ENCODE measurements around the gene INPP5D. TPM values are rescaled to one million over a fixed set of nuclear protein-coding genes. Genes with fewer than 3 reads are reported as not detected.

The INPP5D gene
- total and polyA plus RNA-seq, 4 experiments from 2014 or later, result 29.6 to 127 (median 121) TPM

DNA sequence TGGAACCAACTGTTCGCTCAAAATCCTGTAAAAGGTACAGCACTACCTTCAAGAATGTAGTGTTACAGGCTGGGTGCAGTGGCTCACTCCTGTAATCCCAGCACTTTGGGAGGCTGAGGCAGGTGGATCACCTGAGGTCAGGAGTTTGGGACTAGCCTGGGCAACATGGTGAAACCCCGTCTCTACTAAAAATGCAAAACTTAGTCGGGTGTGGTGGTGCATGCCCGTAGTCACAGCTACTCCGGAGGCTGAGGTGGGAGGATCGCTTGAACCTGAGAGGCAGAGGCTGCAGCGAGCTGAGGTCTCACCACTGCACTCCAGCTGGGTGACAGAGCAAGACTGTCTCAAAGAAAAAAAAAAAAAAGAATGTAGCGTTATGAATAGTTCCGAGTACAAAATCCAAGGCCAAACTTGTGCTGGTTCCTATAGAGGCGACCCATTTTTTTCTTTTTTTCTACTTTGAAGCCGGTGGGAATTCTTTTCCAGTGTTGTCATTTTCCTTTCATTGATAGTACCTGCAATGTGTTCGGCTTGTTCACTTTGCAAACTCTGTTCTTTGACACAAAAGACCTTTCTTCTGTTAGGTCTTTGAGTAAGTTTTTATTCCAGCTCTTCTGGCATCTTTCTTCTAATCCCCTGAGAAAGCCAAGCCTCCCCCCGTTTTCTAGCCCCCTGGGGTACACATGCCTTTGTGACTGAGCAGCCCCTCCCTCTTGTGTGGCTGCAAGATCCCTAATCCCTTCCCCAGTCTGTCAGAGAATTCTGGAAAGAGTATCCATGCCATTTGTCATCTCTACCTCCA is 25.1 kb downstream of the INPP5D start:
- peaks cover 13% of the 10 kb centered on the region for H3K36me3 ChIP-seq (ENCODE audit: insufficient read depth, low read length)
- intact Hi-C loops (cut with micrococcal nuclease), result no loop called here
- Mint-ChIP-seq H3K4me1 (peaks cover 69 to 95% (median 82%) of the 10 kb centered on the region in 4 donors), H3K27me3 (peaks cover 0 to under 1% of the 10 kb centered on the region in 2 donors), H3K27ac (peak overlapping the region in 6 of 7 donors; percentile 94 to 98 (median 97)), H3K36me3 (peaks cover 36 to 73% of the 10 kb centered on the region in 2 donors), H3K4me3 (peak overlapping the region in 7 of 8 donors; percentile 80 to 95 (median 85)), H3K9me3 (peaks cover 0 to 3% (median 0%) of the 10 kb centered on the region in 8 donors)
- no peaks in the 10 kb centered on the region for H3K9me3 ChIP-seq (ENCODE audit: control insufficient read depth in 1 of 2, low read length in 2 of 2)
- H3K4me1 ChIP-seq (ENCODE audit: insufficient read depth, low read length), result peaks cover 84% of the 10 kb centered on the region
- POLR2A ChIA-PET (ENCODE audit: partially characterized antibody), result interaction anchor here (1.0 to 16.7 kb wide), 6 partner anchors 8 to 21 kb away, joined by 3 to 426 read pairs (median 16); partner anchors contain the start of gene INPP5D
- CTCF ChIA-PET (ENCODE audit: partially characterized antibody), result interaction anchor here (5.2 to 5.3 kb wide), 2 partner anchors 24 to 31 kb away, joined by 39 to 40 read pairs; partner anchors contain the start of gene INPP5D
- H3K27me3 ChIP-seq (ENCODE audit: insufficient read depth, low read length), result no peaks in the 10 kb centered on the region
- no peak for DNase-seq
- H3K27ac ChIP-seq (ENCODE audit: low read depth, low read length), result peak overlapping the region; percentile 67
- H3K4me3 ChIP-seq (ENCODE audit: low read length in 2 of 2), result no peak overlapping the region

DNA sequence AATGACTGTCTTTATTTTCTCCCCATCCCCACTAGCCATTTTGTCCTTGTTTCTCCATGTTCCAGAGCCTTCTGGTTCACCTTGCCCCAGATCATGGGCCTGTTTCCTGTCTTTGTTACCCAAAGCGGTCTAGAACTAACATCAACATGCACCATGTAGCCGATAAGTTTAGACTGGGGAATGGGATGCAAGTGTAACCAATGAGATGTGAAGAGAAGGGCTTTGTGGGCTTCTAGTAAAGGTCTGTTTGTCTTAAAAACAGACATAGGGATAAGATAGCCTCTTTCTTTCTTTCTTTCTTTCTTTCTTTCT is 25.7 kb downstream of the INPP5D start:
- DNase-seq, result no peak
- Mint-ChIP-seq H3K27ac (peak overlapping the region in 6 of 7 donors; percentile 94 to 98 (median 97)), H3K4me1 (peaks cover 66 to 94% (median 79%) of the 10 kb centered on the region in 4 donors), H3K27me3 (no peaks in the 10 kb centered on the region), H3K4me3 (peak overlapping the region; percentile 17 to 95 (median 73)), H3K36me3 (peaks cover 36 to 71% of the 10 kb centered on the region in 2 donors), H3K9me3 (peaks cover 0 to 3% (median 0%) of the 10 kb centered on the region in 8 donors)
- Histone ChIP-seq H3K4me3 (ENCODE audit: low read length in 2 of 2) (no peak overlapping the region), H3K27me3 (ENCODE audit: insufficient read depth, low read length) (no peaks in the 10 kb centered on the region), H3K36me3 (ENCODE audit: insufficient read depth, low read length) (peaks cover 13% of the 10 kb centered on the region), H3K27ac (ENCODE audit: low read depth, low read length) (peak overlapping the region; percentile 67), H3K4me1 (ENCODE audit: insufficient read depth, low read length) (peaks cover 79% of the 10 kb centered on the region), H3K9me3 (ENCODE audit: control insufficient read depth in 1 of 2, low read length in 2 of 2) (no peaks in the 10 kb centered on the region)
- ChIA-PET CTCF (ENCODE audit: partially characterized antibody) (interaction anchor here (1.3 to 1.5 kb wide), 2 partner anchors 25 to 31 kb away, joined by 5 to 7 read pairs; partner anchors contain the start of gene INPP5D), POLR2A (ENCODE audit: partially characterized antibody) (interaction anchor here (2.9 to 16.7 kb wide), 2 partner anchors 14 to 22 kb away, joined by 14 to 426 read pairs; partner anchors contain the start of gene INPP5D)
- intact Hi-C loops (cut with micrococcal nuclease), result no loop called here

DNA sequence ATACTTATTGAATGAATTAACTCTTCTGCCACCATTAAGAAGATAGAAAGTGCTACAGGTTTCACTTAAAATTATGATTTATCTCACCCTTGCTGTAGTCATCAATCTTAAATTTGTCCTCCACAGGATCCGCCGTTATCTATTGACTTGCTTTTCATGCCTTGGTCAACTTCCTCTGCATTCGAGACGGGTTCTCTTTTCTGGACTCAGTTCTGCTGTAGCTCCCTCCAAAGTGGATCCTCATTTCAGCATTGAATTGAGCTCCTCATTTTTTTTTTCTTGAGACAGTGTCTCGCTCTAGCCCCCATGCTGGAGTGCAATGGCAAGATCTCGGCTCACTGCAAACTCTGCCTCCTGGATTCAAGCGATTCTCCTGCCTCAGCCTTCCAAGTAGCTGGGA is 27.6 kb downstream of the INPP5D start:
- H3K4me1 Mint-ChIP-seq, result peaks cover 60 to 94% (median 76%) of the 10 kb centered on the region in 4 donors
- H3K27ac Mint-ChIP-seq, result peak overlapping the region in 6 of 7 donors; percentile 35 to 88 (median 66)
- Histone ChIP-seq H3K27me3 (ENCODE audit: insufficient read depth, low read length) (no peaks in the 10 kb centered on the region), H3K9me3 (ENCODE audit: control insufficient read depth in 1 of 2, low read length in 2 of 2) (no peaks in the 10 kb centered on the region), H3K36me3 (ENCODE audit: insufficient read depth, low read length) (peaks cover 24% of the 10 kb centered on the region), H3K4me1 (ENCODE audit: insufficient read depth, low read length) (peaks cover 75% of the 10 kb centered on the region), H3K4me3 (ENCODE audit: low read length in 2 of 2) (no peak overlapping the region), H3K27ac (ENCODE audit: low read depth, low read length) (no peak overlapping the region)
- intact Hi-C loops (cut with micrococcal nuclease), result no loop called here
- H3K9me3 Mint-ChIP-seq, result peaks cover 0 to 3% (median 0%) of the 10 kb centered on the region in 8 donors
- H3K36me3 Mint-ChIP-seq, result peaks cover 45 to 74% of the 10 kb centered on the region in 2 donors
- H3K4me3 Mint-ChIP-seq, result peak overlapping the region in 5 of 8 donors; percentile 12 to 47 (median 40)
- no peaks in the 10 kb centered on the region for H3K27me3 Mint-ChIP-seq
- POLR2A ChIA-PET (ENCODE audit: partially characterized antibody), result interaction anchor here (1.6 to 16.7 kb wide), 4 partner anchors 11 to 181 kb away, joined by 3 to 426 read pairs (median 16); partner anchors contain the start of gene INPP5D
- CTCF ChIA-PET (ENCODE audit: partially characterized antibody), result interaction anchor here (0.9 kb wide), 1 partner anchor 167 kb away, joined by 3 read pairs; no protein-coding TSS in a partner anchor
- DNase-seq, result no peak

DNA sequence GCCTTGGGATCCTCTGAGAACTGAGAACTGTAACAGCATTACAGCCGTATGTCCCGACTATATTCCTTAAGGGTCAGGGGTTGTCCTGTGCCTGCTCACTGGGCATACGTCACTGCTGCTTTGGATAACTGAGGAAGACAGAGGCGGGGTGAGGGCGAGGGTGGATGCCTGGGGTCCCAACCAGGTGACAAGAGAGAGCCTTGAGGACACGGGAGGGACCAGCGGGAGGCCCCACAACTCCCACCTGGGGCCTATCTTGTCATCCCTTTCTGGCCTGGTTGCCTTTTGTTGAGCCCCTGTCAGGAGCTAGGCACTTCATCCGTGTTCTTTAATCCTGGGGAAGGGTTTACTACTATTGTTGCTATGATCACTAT is 28.8 kb downstream of the INPP5D start:
- H3K27ac ChIP-seq (ENCODE audit: low read depth, low read length), result no peak overlapping the region

DNA sequence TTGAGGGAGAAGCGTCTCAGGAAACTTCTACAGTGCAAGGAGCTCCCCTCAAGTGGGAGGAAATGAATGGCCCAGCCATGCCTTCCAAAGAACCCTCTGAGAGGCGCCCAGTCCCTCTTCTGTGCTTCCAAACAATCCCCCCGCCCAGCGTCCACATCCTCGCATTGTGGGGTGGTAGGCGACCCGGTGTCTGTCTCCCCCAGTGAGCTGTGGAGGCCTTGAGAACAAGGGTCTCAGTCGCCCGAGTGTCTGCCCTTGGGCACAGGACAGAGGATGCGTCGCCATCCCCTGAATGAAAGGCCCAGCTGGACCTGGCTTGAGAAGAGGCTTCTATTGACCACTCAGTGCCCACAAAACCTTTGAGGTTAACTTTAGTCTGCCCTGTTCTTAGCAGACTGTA is 29.7 kb downstream of the INPP5D start:
- Mint-ChIP-seq H3K4me3 (no peak overlapping the region), H3K27ac (peak overlapping the region in 5 of 7 donors; percentile 16 to 82 (median 42)), H3K27me3 (no peaks in the 10 kb centered on the region), H3K4me1 (peaks cover 51 to 94% (median 70%) of the 10 kb centered on the region in 4 donors), H3K9me3 (no peaks in the 10 kb centered on the region), H3K36me3 (peaks cover 43 to 73% of the 10 kb centered on the region in 2 donors)
- Histone ChIP-seq H3K27me3 (ENCODE audit: insufficient read depth, low read length) (no peaks in the 10 kb centered on the region), H3K4me1 (ENCODE audit: insufficient read depth, low read length) (peaks cover 72% of the 10 kb centered on the region), H3K27ac (ENCODE audit: low read depth, low read length) (no peak overlapping the region), H3K36me3 (ENCODE audit: insufficient read depth, low read length) (peaks cover 24% of the 10 kb centered on the region), H3K9me3 (ENCODE audit: control insufficient read depth in 1 of 2, low read length in 2 of 2) (no peaks in the 10 kb centered on the region), H3K4me3 (ENCODE audit: low read length in 2 of 2) (no peak overlapping the region)
- ChIA-PET POLR2A (ENCODE audit: partially characterized antibody) (interaction anchor here (0.8 to 1.3 kb wide), 3 partner anchors 10 to 30 kb away, joined by 3 to 4 read pairs (median 4); partner anchors contain the start of gene INPP5D), CTCF (ENCODE audit: partially characterized antibody) (interaction anchor here (1.2 to 1.7 kb wide), 3 partner anchors 30 to 37 kb away, joined by 3 to 9 read pairs (median 5); partner anchors contain the start of gene INPP5D)
- intact Hi-C loops (cut with micrococcal nuclease), result no loop called here
- no peak for DNase-seq

More for the DNA sequence above, 28.8 kb downstream of the INPP5D start:
- ChIA-PET POLR2A (ENCODE audit: partially characterized antibody) (interaction anchor here (1.3 to 16.7 kb wide), 4 partner anchors 12 to 179 kb away, joined by 3 to 426 read pairs (median 11); partner anchors contain the start of gene INPP5D), CTCF (ENCODE audit: partially characterized antibody) (interaction anchor here (1.2 to 1.7 kb wide), 3 partner anchors 29 to 37 kb away, joined by 3 to 9 read pairs (median 5); partner anchors contain the start of gene INPP5D)
- Mint-ChIP-seq H3K4me3 (no peak overlapping the region), H3K4me1 (peaks cover 55 to 94% (median 74%) of the 10 kb centered on the region in 4 donors), H3K36me3 (peaks cover 49 to 76% of the 10 kb centered on the region in 2 donors), H3K27ac (peak overlapping the region in 3 of 7 donors; percentile 29 to 88 (median 79)), H3K27me3 (no peaks in the 10 kb centered on the region), H3K9me3 (peaks cover 0 to 3% (median 0%) of the 10 kb centered on the region in 8 donors)
- H3K27me3 ChIP-seq (ENCODE audit: insufficient read depth, low read length), result no peaks in the 10 kb centered on the region
- peaks cover 75% of the 10 kb centered on the region for H3K4me1 ChIP-seq (ENCODE audit: insufficient read depth, low read length)
- no peak overlapping the region for H3K4me3 ChIP-seq (ENCODE audit: low read length in 2 of 2)
- H3K9me3 ChIP-seq (ENCODE audit: control insufficient read depth in 1 of 2, low read length in 2 of 2), result no peaks in the 10 kb centered on the region
- DNase-seq, result no peak
- intact Hi-C loops (cut with micrococcal nuclease), result no loop called here
- H3K36me3 ChIP-seq (ENCODE audit: insufficient read depth, low read length), result peaks cover 24% of the 10 kb centered on the region

DNA sequence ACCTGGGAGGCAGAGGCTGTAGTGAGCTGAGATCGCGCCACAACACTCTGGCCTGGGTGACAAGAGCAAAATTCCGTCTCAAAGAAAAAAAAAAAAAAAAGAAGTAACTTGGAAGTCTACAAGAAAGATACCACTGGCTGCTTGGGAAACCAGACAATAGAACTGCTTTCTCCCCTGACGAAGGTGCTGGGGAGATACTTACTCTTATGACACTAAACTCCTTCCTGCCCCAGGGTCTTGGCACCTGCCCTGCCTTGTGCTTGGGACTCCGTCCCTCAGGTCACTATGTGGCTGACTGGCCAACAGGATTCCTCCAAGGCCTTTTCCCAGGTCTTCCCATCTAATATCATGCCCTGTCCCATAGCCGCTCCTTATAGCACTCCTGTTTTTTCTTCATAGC is 30.7 kb downstream of the INPP5D start:
- H3K4me1 Mint-ChIP-seq, result peaks cover 47 to 89% (median 66%) of the 10 kb centered on the region in 4 donors
- CTCF ChIA-PET (ENCODE audit: partially characterized antibody), result interaction anchor here (1.3 kb wide), 1 partner anchor 30 kb away, joined by 3 read pairs; no protein-coding TSS in a partner anchor

More for the DNA sequence above, 30.7 kb downstream of the INPP5D start:
- Mint-ChIP-seq H3K27me3 (no peaks in the 10 kb centered on the region), H3K4me3 (no peak overlapping the region), H3K9me3 (no peaks in the 10 kb centered on the region), H3K27ac (peak overlapping the region in 5 of 7 donors; percentile 28 to 88 (median 82)), H3K36me3 (peaks cover 39 to 70% of the 10 kb centered on the region in 2 donors)
- Histone ChIP-seq H3K4me3 (ENCODE audit: low read length in 2 of 2) (no peak overlapping the region), H3K4me1 (ENCODE audit: insufficient read depth, low read length) (peaks cover 66% of the 10 kb centered on the region), H3K36me3 (ENCODE audit: insufficient read depth, low read length) (peaks cover 24% of the 10 kb centered on the region), H3K27me3 (ENCODE audit: insufficient read depth, low read length) (no peaks in the 10 kb centered on the region), H3K9me3 (ENCODE audit: control insufficient read depth in 1 of 2, low read length in 2 of 2) (no peaks in the 10 kb centered on the region), H3K27ac (ENCODE audit: low read depth, low read length) (no peak overlapping the region)
- POLR2A ChIA-PET (ENCODE audit: partially characterized antibody), result interaction anchor here (1.2 kb wide), 1 partner anchor 8 kb away, joined by 4 read pairs; no protein-coding TSS in a partner anchor
- intact Hi-C loops (cut with micrococcal nuclease), result no loop called here
- DNase-seq, result no peak
